Vagina (tissue), 2 donors: ENCODE measurements around the gene NSMCE4A.

Experiments used
- POLR2AphosphoS5 ChIP-seq, 2 donors: sonication (generic); formaldehyde crosslinking; IDR thresholded peaks; one replicate each; pipeline ENCODE4 v1.9.0; 2017; ENCODE audit warnings: antibody characterized with exemption in 2 of 2, mild to moderate bottlenecking in 2 of 2, low read depth in 1 of 2; ENCODE audit not compliant: insufficient read depth in 1 of 2
- TF ChIP-seq, protein P1 (sequence below), 3 experiments: fragments of 450-650 bp in 2 of 3; fragments of 200-600 bp in 1 of 3; sonication (generic) in 1 of 3; IDR thresholded peaks; one replicate each; pipeline ENCODE4 v1.5.1; 2017 to 2019; ENCODE audit warnings: antibody characterized with exemption in 3 of 3, mild to moderate bottlenecking in 2 of 3, moderate library complexity in 2 of 3

GRCh38 chr10:121976607-121977006 is 1.6 kb upstream of the NSMCE4A start:
- TF ChIP-seq, protein P1, sequence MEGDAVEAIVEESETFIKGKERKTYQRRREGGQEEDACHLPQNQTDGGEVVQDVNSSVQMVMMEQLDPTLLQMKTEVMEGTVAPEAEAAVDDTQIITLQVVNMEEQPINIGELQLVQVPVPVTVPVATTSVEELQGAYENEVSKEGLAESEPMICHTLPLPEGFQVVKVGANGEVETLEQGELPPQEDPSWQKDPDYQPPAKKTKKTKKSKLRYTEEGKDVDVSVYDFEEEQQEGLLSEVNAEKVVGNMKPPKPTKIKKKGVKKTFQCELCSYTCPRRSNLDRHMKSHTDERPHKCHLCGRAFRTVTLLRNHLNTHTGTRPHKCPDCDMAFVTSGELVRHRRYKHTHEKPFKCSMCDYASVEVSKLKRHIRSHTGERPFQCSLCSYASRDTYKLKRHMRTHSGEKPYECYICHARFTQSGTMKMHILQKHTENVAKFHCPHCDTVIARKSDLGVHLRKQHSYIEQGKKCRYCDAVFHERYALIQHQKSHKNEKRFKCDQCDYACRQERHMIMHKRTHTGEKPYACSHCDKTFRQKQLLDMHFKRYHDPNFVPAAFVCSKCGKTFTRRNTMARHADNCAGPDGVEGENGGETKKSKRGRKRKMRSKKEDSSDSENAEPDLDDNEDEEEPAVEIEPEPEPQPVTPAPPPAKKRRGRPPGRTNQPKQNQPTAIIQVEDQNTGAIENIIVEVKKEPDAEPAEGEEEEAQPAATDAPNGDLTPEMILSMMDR (IDR thresholded peaks at IDR 0.05): no peak
- TF ChIP-seq POLR2AphosphoS5 (IDR thresholded peaks at IDR 0.05; ENCODE audit: insufficient read depth in 1 of 2, low read depth in 1 of 2): no peak
